ENCODE measurements around the gene FDXR. TPM values are rescaled to one million over a fixed set of nuclear protein-coding genes. Genes with fewer than 3 reads are reported as not detected.

FDXR gene
- total RNA-seq, 1 experiment from 2014 or later = 29.7 TPM

- no peak for TF ChIP-seq CTCF (IDR thresholded peaks at IDR 0.05; ENCODE audit: unreplicated experiment)
- Mint-ChIP-seq H3K4me3 (ENCODE audit: unreplicated experiment) (no peak overlapping the region), H3K27ac (ENCODE audit: low read depth, unreplicated experiment) (no peak overlapping the region), H3K9me3 (ENCODE audit: unreplicated experiment) (no peaks in the 10 kb centered on the region), H3K27me3 (ENCODE audit: insufficient read depth, unreplicated experiment) (peaks cover 7% of the 10 kb centered on the region), H3K4me1 (ENCODE audit: insufficient read depth, unreplicated experiment) (peaks cover 12% of the 10 kb centered on the region), H3K36me3 (ENCODE audit: insufficient read depth, unreplicated experiment) (no peaks in the 10 kb centered on the region)
- POLR2A ChIA-PET = interaction anchor here (2.1 kb wide), 1 partner anchor 8 kb away, joined by 11 read pairs; the partner anchor contains the start of gene FDXR
- DNase-seq (ENCODE audit: unreplicated experiment) = no peak
- BruUV-seq (replicated peaks) = no TSS peak
- CTCF ChIA-PET = interaction anchor here (0.6 kb wide), 1 partner anchor 663 kb away, joined by 3 read pairs; no protein-coding TSS in a partner anchor
- intact Hi-C loops (cut with micrococcal nuclease) = no loop called here
Measured at GRCh38 chr17:74881073-74881472, 8.3 kb upstream of the FDXR start.

GRCh38 chr17:74879308-74879707 is 6.5 kb upstream of the FDXR start:
- no TSS peak for BruUV-seq (replicated peaks)
- H3K27me3 Mint-ChIP-seq (ENCODE audit: insufficient read depth, unreplicated experiment) = no peaks in the 10 kb centered on the region
- H3K27ac Mint-ChIP-seq (ENCODE audit: low read depth, unreplicated experiment) = no peak overlapping the region
- no peak for TF ChIP-seq CTCF (IDR thresholded peaks at IDR 0.05; ENCODE audit: unreplicated experiment)
- ChIA-PET POLR2A (interaction anchor here (1.1 to 1.6 kb wide), 2 partner anchors 42 to 108 kb away, joined by 3 read pairs; partner anchors contain the start of gene CDR2L), CTCF (no interaction called here)
- peaks cover 12% of the 10 kb centered on the region for H3K4me1 Mint-ChIP-seq (ENCODE audit: insufficient read depth, unreplicated experiment)
- no peak overlapping the region for H3K4me3 Mint-ChIP-seq (ENCODE audit: unreplicated experiment)
- H3K9me3 Mint-ChIP-seq (ENCODE audit: unreplicated experiment) = no peaks in the 10 kb centered on the region
- no peak for DNase-seq (ENCODE audit: unreplicated experiment)
- H3K36me3 Mint-ChIP-seq (ENCODE audit: insufficient read depth, unreplicated experiment) = no peaks in the 10 kb centered on the region
- intact Hi-C loops (cut with micrococcal nuclease) = no loop called here

GRCh38 chr17:74878658-74879057 is 5.9 kb upstream of the FDXR start:
- BruUV-seq (replicated peaks) = no TSS peak
- Mint-ChIP-seq H3K4me1 (ENCODE audit: insufficient read depth, unreplicated experiment) (peaks cover 17% of the 10 kb centered on the region), H3K9me3 (ENCODE audit: unreplicated experiment) (no peaks in the 10 kb centered on the region), H3K36me3 (ENCODE audit: insufficient read depth, unreplicated experiment) (no peaks in the 10 kb centered on the region), H3K4me3 (ENCODE audit: unreplicated experiment) (no peak overlapping the region), H3K27me3 (ENCODE audit: insufficient read depth, unreplicated experiment) (no peaks in the 10 kb centered on the region), H3K27ac (ENCODE audit: low read depth, unreplicated experiment) (no peak overlapping the region)
- no peak for TF ChIP-seq CTCF (IDR thresholded peaks at IDR 0.05; ENCODE audit: unreplicated experiment)
- ChIA-PET POLR2A (interaction anchor here (0.6 to 1.6 kb wide), 5 partner anchors 32 to 149 kb away, joined by 3 to 4 read pairs (median 3); no protein-coding TSS in a partner anchor), CTCF (interaction anchor here (0.6 to 1.1 kb wide), 2 partner anchors 17 to 79 kb away, joined by 3 to 6 read pairs; no protein-coding TSS in a partner anchor)
- intact Hi-C loops (cut with micrococcal nuclease) = no loop called here
- no peak for DNase-seq (ENCODE audit: unreplicated experiment)

GRCh38 chr17:74877592-74878548 is 5.1 kb upstream of the FDXR start:
- BruUV-seq (replicated peaks) = no TSS peak
- CTCF ChIA-PET = interaction anchor here (0.6 to 1.2 kb wide), 4 partner anchors 15 to 84 kb away, joined by 3 to 6 read pairs (median 3); no protein-coding TSS in a partner anchor
- H3K9me3 Mint-ChIP-seq (ENCODE audit: unreplicated experiment) = no peaks in the 10 kb centered on the region
- no peak for TF ChIP-seq CTCF (IDR thresholded peaks at IDR 0.05; ENCODE audit: unreplicated experiment)
- H3K36me3 Mint-ChIP-seq (ENCODE audit: insufficient read depth, unreplicated experiment) = peaks cover 6% of the 10 kb centered on the region
- DNase-seq (ENCODE audit: unreplicated experiment) = peak; percentile 76
- intact Hi-C loops (cut with micrococcal nuclease) = no loop called here
- POLR2A ChIA-PET = interaction anchor here (0.6 to 1.6 kb wide), 6 partner anchors 33 to 232 kb away, joined by 3 to 4 read pairs (median 3); partner anchors contain the start of gene ARMC7
- H3K27ac Mint-ChIP-seq (ENCODE audit: low read depth, unreplicated experiment) = no peak overlapping the region
- H3K4me3 Mint-ChIP-seq (ENCODE audit: unreplicated experiment) = no peak overlapping the region
- H3K4me1 Mint-ChIP-seq (ENCODE audit: insufficient read depth, unreplicated experiment) = peaks cover 17% of the 10 kb centered on the region
- no peaks in the 10 kb centered on the region for H3K27me3 Mint-ChIP-seq (ENCODE audit: insufficient read depth, unreplicated experiment)

Measured in MCF 10A (cell line).